Gastroesophageal sphincter (tissue), 4 donors: ENCODE results near the gene KLHL21. TPM values are rescaled to one million over a fixed set of nuclear protein-coding genes. Genes with fewer than 3 reads are reported as not detected.
A peak's percentile ranks its signal among the peaks of the same experiment; 100 is the strongest.

ENCODE experiments used
- ATAC-seq: fragments of 150-250 bp; one replicate; pipeline ENCODE4 v1.9.1; 2016; ENCODE audit warnings: mild to moderate bottlenecking, moderate library complexity
- H3K27ac ChIP-seq, 4 donors: fragments of 200-600 bp; sonication (generic) in 3 of 4; 1 replicate in 3 of 4; 2 replicates in 1 of 4; pipeline ENCODE4 v1.5.1; 2016 to 2019
- H3K27me3 ChIP-seq: fragments of 200-600 bp; sonication (generic); one replicate; pipeline ENCODE4 v1.5.1; 2019
- H3K36me3 ChIP-seq, 2 donors: fragments of 200-600 bp; sonication (generic); one replicate each; pipeline ENCODE4 v1.5.1; 2019; ENCODE audit warnings: control low read depth in 1 of 2
- H3K4me1 ChIP-seq, 3 donors: fragments of 200-600 bp; sonication (generic); 1 replicate in 2 of 3; 2 replicates in 1 of 3; pipeline ENCODE4 v1.5.1; 2016 to 2019; ENCODE audit warnings: control low read depth in 2 of 3
- H3K4me3 ChIP-seq, 2 donors: fragments of 200-600 bp; sonication (generic); one replicate each; pipeline ENCODE4 v1.5.1; 2019; ENCODE audit warnings: mild to moderate bottlenecking in 1 of 2, moderate library complexity in 1 of 2
- H3K9me3 ChIP-seq, 3 donors: fragments of 200-600 bp; sonication (generic); one replicate each; pipeline ENCODE4 v1.5.1; 2017 to 2019; ENCODE audit warnings: control low read depth in 2 of 3
- CTCF ChIP-seq, 4 experiments: fragments of 200-600 bp in 2 of 4; fragments of 450-650 bp in 2 of 4; sonication (generic) in 1 of 4; IDR thresholded peaks; one replicate each; pipeline ENCODE4 v1.5.1; 2017 to 2019; ENCODE audit warnings: antibody characterized with exemption in 4 of 4, mild to moderate bottlenecking in 2 of 4, moderate library complexity in 2 of 4
- EP300 ChIP-seq: sonication (generic); formaldehyde crosslinking; IDR thresholded peaks from one replicate; pipeline ENCODE4 v1.6.1; 2017; ENCODE audit warnings: antibody characterized with exemption, mild to moderate bottlenecking
- POLR2A ChIP-seq, 2 donors: fragments of 450-650 bp; IDR thresholded peaks; one replicate each; pipeline ENCODE4 v1.6.1; 2017; ENCODE audit warnings: antibody characterized with exemption in 2 of 2, mild to moderate bottlenecking in 2 of 2, moderate library complexity in 1 of 2
- POLR2AphosphoS5 ChIP-seq: sonication (generic); formaldehyde crosslinking; IDR thresholded peaks from one replicate; pipeline ENCODE4 v1.6.1; 2017; ENCODE audit warnings: antibody characterized with exemption
- whole genome bisulfite sequencing, 2 donors: methylation state at CpG; one replicate each; pipeline ENCODE4 v1.1.5; 2018; ENCODE audit warnings: low coverage in 1 of 2; 5-methylcytosine and 5-hydroxymethylcytosine counted together
- total RNA-seq, 4 donors: library from RNA; depleted of rRNA; stranded (reverse); fragments of >200 nt; gene quantifications; one replicate each; pipeline ENCODE4 v1.1.0, GENCODE V29; 2016

The KLHL21 gene
- total RNA-seq, 4 donors from 2014 or later, result 83.6 to 131 (median 101) TPM

DNA sequence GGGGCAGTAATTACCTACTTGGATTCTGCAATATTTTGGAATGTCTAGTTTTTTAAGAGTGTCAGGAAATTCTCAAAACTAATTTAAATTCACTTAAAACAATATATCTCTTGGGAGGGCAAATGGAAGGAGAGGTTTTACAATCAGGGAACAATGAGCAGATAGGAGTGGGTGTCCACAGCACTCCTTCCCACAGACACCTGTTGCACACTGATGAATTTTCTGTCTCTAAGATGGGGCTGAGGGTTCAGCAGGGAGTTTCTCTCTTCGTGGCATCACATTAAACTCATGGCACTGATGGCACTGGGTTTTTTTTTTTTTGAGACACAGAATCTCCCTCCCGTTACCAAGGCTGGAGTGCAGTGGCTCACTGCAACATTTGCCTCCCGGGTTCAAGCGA lies 16.4 kb upstream of the KLHL21 start:
- peaks cover 0 to 60% (median 11%) of the 10 kb centered on the region in 3 donors for H3K4me1 ChIP-seq
- TF ChIP-seq POLR2AphosphoS5, result no peak
- TF ChIP-seq CTCF (IDR thresholded peaks at IDR 0.05), result no peak
- TF ChIP-seq POLR2A (IDR thresholded peaks at IDR 0.05), result no peak
- TF ChIP-seq EP300, result no peak
- no peaks in the 10 kb centered on the region for H3K27me3 ChIP-seq
- H3K27ac ChIP-seq, result no peak overlapping the region
- no peak for ATAC-seq
- H3K36me3 ChIP-seq, result peaks cover 0 to 61% of the 10 kb centered on the region in 2 donors
- 78 to 96% methylated on average over 2 to 4 of the region's 4 CpGs for WGBS, 2 donors
- H3K4me3 ChIP-seq, result no peak overlapping the region
- no peaks in the 10 kb centered on the region for H3K9me3 ChIP-seq

DNA sequence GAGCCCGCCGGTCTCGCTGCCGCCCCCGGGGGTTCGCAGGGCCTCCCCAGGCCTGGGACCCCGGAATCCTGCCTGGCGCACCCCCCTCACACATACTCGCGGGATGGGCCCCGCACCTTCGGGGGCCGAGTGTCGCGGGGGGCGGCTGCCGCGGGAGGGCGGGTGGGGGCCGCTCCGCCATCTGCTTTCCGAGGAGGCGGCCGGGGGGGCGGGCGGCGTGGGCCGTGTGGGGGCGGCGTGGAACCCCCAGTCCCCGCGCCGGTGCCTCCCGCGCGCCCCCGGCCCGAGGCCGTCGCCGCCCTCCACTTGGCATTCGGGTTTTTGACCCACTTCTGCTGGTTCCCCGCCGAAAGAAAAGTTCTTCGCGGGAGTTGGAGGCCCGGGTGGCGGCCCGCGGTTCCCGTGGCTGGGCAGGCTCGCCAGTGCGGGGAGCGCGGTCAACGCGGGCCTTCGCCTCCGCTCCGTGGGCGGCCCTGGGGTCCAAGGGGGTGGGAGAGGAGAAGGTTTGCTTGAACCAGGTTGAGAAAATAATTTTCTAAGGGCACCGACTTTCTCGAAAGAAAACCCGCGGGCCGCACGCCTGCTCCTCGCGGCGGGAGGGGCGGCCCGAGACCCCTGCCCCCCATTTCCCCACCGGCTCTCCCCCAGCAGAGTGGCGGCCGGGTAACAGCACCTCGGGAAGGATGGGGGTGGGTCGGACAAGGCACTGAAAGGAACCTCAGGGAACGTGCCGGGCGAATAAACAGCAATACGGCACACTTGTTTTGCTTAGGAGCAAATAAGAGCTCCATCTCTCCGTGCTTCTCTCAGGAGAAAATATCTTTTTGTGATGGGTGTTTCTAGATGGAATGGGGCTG lies 12.5 kb upstream of the KLHL21 start:
- Histone ChIP-seq H3K9me3 (no peaks in the 10 kb centered on the region), H3K4me1 (peaks cover 0 to 57% (median 11%) of the 10 kb centered on the region in 3 donors), H3K36me3 (peaks cover 0 to 31% of the 10 kb centered on the region in 2 donors), H3K27me3 (no peaks in the 10 kb centered on the region), H3K4me3 (peak overlapping the region; percentile 83 to 89), H3K27ac (peak overlapping the region; percentile 88 to 99 (median 97))
- 0 to 10% methylated on average over 2 of the region's 82 CpGs for WGBS, 2 donors
- no peak for ATAC-seq
- TF ChIP-seq POLR2A (IDR thresholded peaks at IDR 0.05), result no peak
- no peak for TF ChIP-seq CTCF (IDR thresholded peaks at IDR 0.05)
- no peak for TF ChIP-seq EP300
- no peak for TF ChIP-seq POLR2AphosphoS5

GRCh38 chr1:6614019-6614928 lies 11.6 kb upstream of the KLHL21 start:
- Histone ChIP-seq H3K9me3 (no peaks in the 10 kb centered on the region), H3K4me3 (peak overlapping the region; percentile 83 to 89), H3K4me1 (peaks cover 0 to 66% (median 11%) of the 10 kb centered on the region in 3 donors), H3K27ac (peak overlapping the region; percentile 88 to 99 (median 97)), H3K27me3 (no peaks in the 10 kb centered on the region), H3K36me3 (peaks cover 0 to 22% of the 10 kb centered on the region in 2 donors)
- TF ChIP-seq POLR2AphosphoS5, result no peak
- no peak for TF ChIP-seq CTCF (IDR thresholded peaks at IDR 0.05)
- TF ChIP-seq POLR2A (IDR thresholded peaks at IDR 0.05), result no peak
- TF ChIP-seq EP300, result no peak
- WGBS, 2 donors, result 0% methylated on average over 3 to 8 of the region's 117 CpGs
- no peak for ATAC-seq

GRCh38 chr1:6613361-6614018 lies 10.8 kb upstream of the KLHL21 start, which contains the start of gene PHF13:
Gene PHF13, plus strand, starts transcription at chr1:6613731. Its CDS starts 336 bp downstream, at chr1:6614067.
- peak within 1 kb of the TSS; percentile 90 to 99 (median 97) for H3K27ac ChIP-seq
- H3K4me1 ChIP-seq, result peaks cover 0 to 70% (median 11%) of the 10 kb centered on the region in 3 donors
- no CpG with 5 or more reads among the region's 84 CpGs for WGBS, 2 donors
- peaks cover 0 to 14% of the 10 kb centered on the region in 2 donors for H3K36me3 ChIP-seq
- H3K4me3 ChIP-seq, result peak within 1 kb of the TSS; percentile 83 to 89
- H3K27me3 ChIP-seq, result no peaks in the 10 kb centered on the region
- ATAC-seq, result peak; percentile 97
- H3K9me3 ChIP-seq, result no peaks in the 10 kb centered on the region
- TF ChIP-seq POLR2AphosphoS5 (peak; percentile 74), EP300 (no peak), CTCF (IDR thresholded peaks at IDR 0.05) (peak in 1 of 4 experiments; percentile 15), POLR2A (IDR thresholded peaks at IDR 0.05) (peak; percentile 58 to 72)
